IMR-90 (cell line): ENCODE data around the gene MYOF. TPM values are rescaled to one million over a fixed set of nuclear protein-coding genes. Genes with fewer than 3 reads are reported as not detected.

Experiments
- ATAC-seq: fragments of 200-7000 bp; cut with Tn5 transposase; 2 replicates; pipeline ENCODE4 v1.9.1; 2020; ENCODE audit warnings: low read depth, mild to moderate bottlenecking, moderate library complexity
- BruUV-seq: library from RNA; stranded (reverse); fragments of 400-500 nt; replicated peaks from 2 replicates; lab custom pipeline; 2021; lab: Mats Ljungman, UMichigan
- CTCF ChIA-PET: fragments of 300-600 bp; formaldehyde crosslinking; extraction: SDS; loops from one replicate; lab custom pipeline; 2021; ENCODE audit warnings: antibody characterized with exemption; lab: Yijun Ruan, JAX
- POLR2A ChIA-PET: fragments of 300-600 bp; sonication (Branson Sonifier 250); formaldehyde crosslinking; loops from one replicate; lab custom pipeline; 2022; ENCODE audit warnings: antibody characterized with exemption; ENCODE audit not compliant: unreplicated experiment; lab: Charles Lee
- DNase-seq: peaks from one replicate; pipeline ENCODE4 v3.0.0; 2013
- H2AFZ ChIP-seq: replicated peaks from 2 replicates; pipeline ENCODE3; 2013; ENCODE audit warnings: low read length, mild to moderate bottlenecking; ENCODE audit not compliant: poor library complexity
- H2AK5ac ChIP-seq: 2 replicates; pipeline ENCODE4 v1.6.1; 2013; ENCODE audit warnings: low read depth, low read length, inconsistent platforms
- H2AK9ac ChIP-seq: replicated peaks from 2 replicates; pipeline ENCODE3; 2013; ENCODE audit warnings: mild to moderate bottlenecking, low read depth, low read length, moderate library complexity; ENCODE audit not compliant: poor library complexity
- H2BK120ac ChIP-seq: 2 replicates; pipeline ENCODE4 v1.6.1; 2013; ENCODE audit warnings: low read depth, low read length, inconsistent platforms
- H2BK15ac ChIP-seq: 3 replicates; pipeline ENCODE4 v1.6.1; 2013; ENCODE audit warnings: low read depth, low read length, inconsistent platforms
- H2BK20ac ChIP-seq: 2 replicates; pipeline ENCODE4 v1.6.1; 2013; ENCODE audit warnings: low read depth, mild to moderate bottlenecking, inconsistent platforms, low read length, moderate library complexity
- H2BK5ac ChIP-seq: 2 replicates; pipeline ENCODE4 v1.6.1; 2013; ENCODE audit warnings: mild to moderate bottlenecking, low read depth, low read length, inconsistent platforms; ENCODE audit not compliant: poor library complexity, severe bottlenecking
- H3K14ac ChIP-seq: replicated peaks from 2 replicates; pipeline ENCODE4 v1.6.1; 2013; ENCODE audit warnings: low read depth, low read length, inconsistent platforms
- H3K18ac ChIP-seq: 2 replicates; pipeline ENCODE4 v1.6.1; 2013; ENCODE audit warnings: low read depth, low read length, control low read depth
- H3K23ac ChIP-seq: 2 replicates; pipeline ENCODE4 v1.6.1; 2013; ENCODE audit warnings: low read depth, low read length, inconsistent platforms
- H3K27ac ChIP-seq: 2 replicates; pipeline ENCODE4 v1.5.1; 2013; ENCODE audit warnings: mild to moderate bottlenecking, control low read depth, low read length; ENCODE audit not compliant: insufficient read depth
- H3K27me3 ChIP-seq: 2 replicates; pipeline ENCODE4 v1.6.1; 2013; ENCODE audit warnings: low read length; ENCODE audit not compliant: control insufficient read depth, insufficient read depth
- H3K36me3 ChIP-seq: 2 replicates; pipeline ENCODE4 v1.6.1; 2013; ENCODE audit warnings: low read length, mixed read lengths; ENCODE audit not compliant: control insufficient read depth, insufficient read depth
- H3K4ac ChIP-seq: 2 replicates; pipeline ENCODE4 v1.6.1; 2013; ENCODE audit warnings: low read depth, low read length, inconsistent platforms
- H3K4me1 ChIP-seq: 2 replicates; pipeline ENCODE4 v1.6.1; 2013; ENCODE audit warnings: low read length, mixed read lengths; ENCODE audit not compliant: control insufficient read depth, insufficient read depth
- H3K4me2 ChIP-seq: 2 replicates; pipeline ENCODE4 v1.6.1; 2013; ENCODE audit warnings: low read depth, mild to moderate bottlenecking, control low read depth, low read length, moderate library complexity
- H3K4me3 ChIP-seq: 2 replicates; pipeline ENCODE4 v1.5.1; 2013; ENCODE audit warnings: low read depth, mild to moderate bottlenecking, control low read depth, low read length, moderate library complexity; ENCODE audit not compliant: insufficient read depth
- H3K56ac ChIP-seq: 2 replicates; pipeline ENCODE4 v1.6.1; 2013; ENCODE audit warnings: low read length, inconsistent platforms; ENCODE audit not compliant: insufficient read depth; ENCODE audit errors: extremely low read depth
- H3K79me1 ChIP-seq, 2 experiments: 2 replicates each; pipeline ENCODE4 v1.6.1; 2013; ENCODE audit warnings: low read length in 2 of 2, inconsistent platforms in 1 of 2, low read depth in 1 of 2
- H3K9ac ChIP-seq: 2 replicates; pipeline ENCODE4 v1.6.1; 2013; ENCODE audit warnings: low read depth, low read length, control low read depth
- H3K9me1 ChIP-seq: 2 replicates; pipeline ENCODE4 v1.6.1; 2013; ENCODE audit warnings: low read length, inconsistent platforms; ENCODE audit not compliant: insufficient read depth
- H3K9me3 ChIP-seq: 2 replicates; pipeline ENCODE4 v1.6.1; 2013; ENCODE audit warnings: low read length; ENCODE audit not compliant: control insufficient read depth, insufficient read depth
- H4K20me1 ChIP-seq: 2 replicates; pipeline ENCODE4 v1.6.1; 2013; ENCODE audit warnings: low read length, inconsistent platforms; ENCODE audit not compliant: insufficient read depth
- H4K5ac ChIP-seq: 2 replicates; pipeline ENCODE4 v1.6.1; 2013; ENCODE audit warnings: mild to moderate bottlenecking, low read depth, low read length, control low read depth
- H4K8ac ChIP-seq, 2 experiments: 2 replicates each; pipeline ENCODE4 v1.6.1; 2013; ENCODE audit warnings: low read depth in 2 of 2, low read length in 2 of 2, control low read depth in 1 of 2, inconsistent platforms in 1 of 2
- H4K91ac ChIP-seq: 2 replicates; pipeline ENCODE4 v1.6.1; 2013; ENCODE audit warnings: low read depth, low read length, inconsistent platforms; ENCODE audit not compliant: insufficient read depth
- BHLHE40 ChIP-seq: fragments of 150-350 bp; IDR thresholded peaks from 2 replicates; pipeline ENCODE4 v1.6.1; 2016; ENCODE audit warnings: mild to moderate bottlenecking, low read depth, low read length
- CEBPB ChIP-seq: IDR thresholded peaks from 2 replicates; pipeline ENCODE4 v1.6.1; 2012; ENCODE audit warnings: low read depth, low read length, improper control_type of control experiment
- CHD1 ChIP-seq: IDR thresholded peaks from 2 replicates; pipeline ENCODE4 v1.6.1; 2012; ENCODE audit warnings: low read depth, low read length, improper control_type of control experiment
- MAFK ChIP-seq: IDR thresholded peaks from 2 replicates; pipeline ENCODE4 v1.6.1; 2012; ENCODE audit warnings: low read depth, low read length, improper control_type of control experiment
- MXI1 ChIP-seq: IDR thresholded peaks from 2 replicates; pipeline ENCODE4 v1.6.1; 2012; ENCODE audit warnings: low read depth, mild to moderate bottlenecking, low read length, moderate library complexity, borderline replicate concordance
- POLR2A ChIP-seq: IDR thresholded peaks from 2 replicates; pipeline ENCODE4 v1.6.1; 2012; ENCODE audit warnings: mild to moderate bottlenecking, low read depth, low read length
- RAD21 ChIP-seq: IDR thresholded peaks from 2 replicates; pipeline ENCODE4 v1.6.1; 2012; ENCODE audit warnings: low read length, improper control_type of control experiment
- RCOR1 ChIP-seq: IDR thresholded peaks from 2 replicates; pipeline ENCODE4 v1.6.1; 2012; ENCODE audit warnings: mild to moderate bottlenecking, low read length, improper control_type of control experiment; ENCODE audit not compliant: insufficient replicate concordance
- RFX5 ChIP-seq: IDR thresholded peaks from 2 replicates; pipeline ENCODE4 v1.8.0; 2012; ENCODE audit warnings: low read depth, mild to moderate bottlenecking, low read length, moderate library complexity
- SMC3 ChIP-seq: fragments of 150-350 bp; IDR thresholded peaks from 2 replicates; pipeline ENCODE4 v1.6.1; 2016; ENCODE audit warnings: low read depth, mild to moderate bottlenecking, antibody characterized with exemption, low read length, moderate library complexity
- WGBS, 2 experiments: methylation state at CpG; one replicate each; pipeline versions ENCODE4 v1.1.5 to v1.1.7; 2013; ENCODE audit warnings: missing lambda C conversion rate in 2 of 2; ENCODE audit not compliant: insufficient read length in 1 of 2; ENCODE audit errors: extremely low coverage in 2 of 2; 5-methylcytosine and 5-hydroxymethylcytosine counted together
- dilution Hi-C: fragments of 300-500 bp; cut with HindIII; formaldehyde crosslinking; loops from one replicate; pipeline ENCODE4 v1.14.3; 2018; ENCODE audit warnings: low sequenced_read_pairs; ENCODE audit not compliant: unreplicated experiment
- in situ Hi-C: fragments of 300-500 bp; cut with MboI; formaldehyde crosslinking; loops from 3 replicates; pipeline ENCODE4 v1.14.3; 2019; ENCODE audit warnings: low sequenced_read_pairs, inconsistent platforms, mixed read lengths
- intact Hi-C: fragments of 100-400 bp; cut with micrococcal nuclease; formaldehyde crosslinking; loops from 2 replicates; pipeline ENCODE4 v1.10.0; 2022
- polyA plus RNA-seq, 3 experiments: library from polyadenylated mRNA; depleted of rRNA; stranded (reverse); fragments of >200 nt; gene quantifications; 2 replicates each; pipeline ENCODE4 v1.2.3, GENCODE V29; 2012; ENCODE audit warnings: low replicate concordance in 1 of 3
- total RNA-seq: library from RNA; depleted of rRNA; stranded (reverse); fragments of >200 nt; gene quantifications from 2 replicates; pipeline ENCODE4 v1.2.3, GENCODE V29; 2012
- TF ChIP-seq, protein P1 (sequence below): fragments of 150-350 bp; IDR thresholded peaks from 2 replicates; pipeline ENCODE4 v1.6.1; 2016; ENCODE audit warnings: low read depth, mild to moderate bottlenecking, low read length, moderate library complexity, borderline replicate concordance

The MYOF gene
- total and polyA plus RNA-seq, 2 of the 4 experiments (the other 2 are of a cell fraction), result 221 to 281 TPM

GRCh38 chr10:93274419-93274818 lies 207.7 kb downstream of the MYOF start:
- no peak overlapping the region for H2AK5ac ChIP-seq
- DNase-seq (no peak), ATAC-seq (no peak)
- H3K36me3 ChIP-seq, result no peaks in the 10 kb centered on the region
- no peak overlapping the region for H2BK120ac ChIP-seq
- H2AFZ ChIP-seq, result peak overlapping the region; percentile 23
- no peak overlapping the region for H3K23ac ChIP-seq
- H3K27ac ChIP-seq, result no peak overlapping the region
- H4K20me1 ChIP-seq, result no peaks in the 10 kb centered on the region
- in situ Hi-C loops, result no loop called here
- H3K18ac ChIP-seq, result no peak overlapping the region
- H3K9ac ChIP-seq, result no peak overlapping the region
- no peak overlapping the region for H3K4me3 ChIP-seq
- WGBS, 2 experiments, result no CpG with 5 or more reads among the region's 4 CpGs
- no peak overlapping the region for H3K4ac ChIP-seq
- H4K8ac ChIP-seq, result no peak overlapping the region
- H3K4me1 ChIP-seq, result no peaks in the 10 kb centered on the region
- BruUV-seq, result no TSS peak
- no peak overlapping the region for H3K4me2 ChIP-seq
- POLR2A ChIA-PET, result no interaction called here
- H3K56ac ChIP-seq, result no peak overlapping the region
- no peak overlapping the region for H2AK9ac ChIP-seq
- peaks cover 14% of the 10 kb centered on the region for H3K27me3 ChIP-seq
- H3K9me3 ChIP-seq, result peaks cover 2% of the 10 kb centered on the region; the same call in 1 of the 2 replicates
- no peak overlapping the region for H2BK5ac ChIP-seq
- no peak overlapping the region for H2BK15ac ChIP-seq
- no peak overlapping the region for H2BK20ac ChIP-seq
- dilution Hi-C loops, result no loop called here
- no peak overlapping the region for H4K91ac ChIP-seq
- intact Hi-C loops, result no loop called here
- H4K5ac ChIP-seq, result no peak overlapping the region
- CTCF ChIA-PET, result no interaction called here
- no peak overlapping the region for H3K14ac ChIP-seq
- no peaks in the 10 kb centered on the region for H3K9me1 ChIP-seq
- no peaks in the 10 kb centered on the region for H3K79me1 ChIP-seq
- TF ChIP-seq, protein P1, sequence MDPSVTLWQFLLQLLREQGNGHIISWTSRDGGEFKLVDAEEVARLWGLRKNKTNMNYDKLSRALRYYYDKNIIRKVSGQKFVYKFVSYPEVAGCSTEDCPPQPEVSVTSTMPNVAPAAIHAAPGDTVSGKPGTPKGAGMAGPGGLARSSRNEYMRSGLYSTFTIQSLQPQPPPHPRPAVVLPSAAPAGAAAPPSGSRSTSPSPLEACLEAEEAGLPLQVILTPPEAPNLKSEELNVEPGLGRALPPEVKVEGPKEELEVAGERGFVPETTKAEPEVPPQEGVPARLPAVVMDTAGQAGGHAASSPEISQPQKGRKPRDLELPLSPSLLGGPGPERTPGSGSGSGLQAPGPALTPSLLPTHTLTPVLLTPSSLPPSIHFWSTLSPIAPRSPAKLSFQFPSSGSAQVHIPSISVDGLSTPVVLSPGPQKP, result no peak
- no peak for TF ChIP-seq RFX5
- TF ChIP-seq CEBPB, result no peak
- no peak for TF ChIP-seq RAD21
- TF ChIP-seq POLR2A, result no peak
- no peak for TF ChIP-seq RCOR1
- no peak for TF ChIP-seq SMC3
- TF ChIP-seq CHD1, result no peak
- TF ChIP-seq BHLHE40, result no peak
- no peak for TF ChIP-seq MAFK
- TF ChIP-seq MXI1, result no peak
